CD4-positive, alpha-beta T cell treated with Interleukin-12 subunit alpha and Interleukin-12 subunit beta, for 1 hour (primary cell): ENCODE results near the gene CATSPER3.

Source experiments
- DNase-seq: peaks from one replicate; pipeline ENCODE4 v3.0.0-alpha.2; 2020

CATSPER3 gene

GRCh38 chr5:135030956-135031812, 63.5 kb downstream of the CATSPER3 start:
- no peak for DNase-seq

GRCh38 chr5:135031813-135032694, 64.3 kb downstream of the CATSPER3 start:
- no peak for DNase-seq

- DNase-seq, result no peak
Observed at GRCh38 chr5:135032695-135032998, 64.9 kb downstream of the CATSPER3 start.

GRCh38 chr5:135032999-135033861, 65.5 kb downstream of the CATSPER3 start:
- DNase-seq, result no peak

GRCh38 chr5:135033901-135034235, 66.2 kb downstream of the CATSPER3 start, which contains the start of gene PITX1:
Gene PITX1, minus strand, starts transcription at chr5:135034228. Its CDS starts 347 bp downstream, at chr5:135033881.
- no peak for DNase-seq

GRCh38 chr5:135034236-135034962, 66.7 kb downstream of the CATSPER3 start:
- no peak for DNase-seq

GRCh38 chr5:135034963-135035677, 67.4 kb downstream of the CATSPER3 start:
- no peak for DNase-seq

GRCh38 chr5:135035678-135036030, 67.9 kb downstream of the CATSPER3 start:
- no peak for DNase-seq

GRCh38 chr5:135036405-135036804, 68.7 kb downstream of the CATSPER3 start:
- no peak for DNase-seq

- no peak for DNase-seq
Observed at GRCh38 chr5:135037519-135038204, 70.0 kb downstream of the CATSPER3 start.

- DNase-seq, result no peak
Observed at GRCh38 chr5:135038205-135038812, 70.6 kb downstream of the CATSPER3 start.

GRCh38 chr5:135038813-135039270, 71.1 kb downstream of the CATSPER3 start:
- no peak for DNase-seq

- no peak for DNase-seq
Observed at GRCh38 chr5:135039271-135040033, 71.7 kb downstream of the CATSPER3 start.

GRCh38 chr5:135040034-135040332, 72.3 kb downstream of the CATSPER3 start:
- no peak for DNase-seq

GRCh38 chr5:135040333-135041144, 72.8 kb downstream of the CATSPER3 start:
- no peak for DNase-seq

GRCh38 chr5:135041145-135041587, 73.5 kb downstream of the CATSPER3 start:
- DNase-seq, result no peak

GRCh38 chr5:135041726-135042125, 74.0 kb downstream of the CATSPER3 start:
- no peak for DNase-seq

- DNase-seq, result no peak
Observed at GRCh38 chr5:135042595-135042994, 74.9 kb downstream of the CATSPER3 start.

- DNase-seq, result no peak
Observed at GRCh38 chr5:135045488-135045887, 77.8 kb downstream of the CATSPER3 start.
